ENCODE measurements around the gene CCND2.

Gene CCND2

DNA sequence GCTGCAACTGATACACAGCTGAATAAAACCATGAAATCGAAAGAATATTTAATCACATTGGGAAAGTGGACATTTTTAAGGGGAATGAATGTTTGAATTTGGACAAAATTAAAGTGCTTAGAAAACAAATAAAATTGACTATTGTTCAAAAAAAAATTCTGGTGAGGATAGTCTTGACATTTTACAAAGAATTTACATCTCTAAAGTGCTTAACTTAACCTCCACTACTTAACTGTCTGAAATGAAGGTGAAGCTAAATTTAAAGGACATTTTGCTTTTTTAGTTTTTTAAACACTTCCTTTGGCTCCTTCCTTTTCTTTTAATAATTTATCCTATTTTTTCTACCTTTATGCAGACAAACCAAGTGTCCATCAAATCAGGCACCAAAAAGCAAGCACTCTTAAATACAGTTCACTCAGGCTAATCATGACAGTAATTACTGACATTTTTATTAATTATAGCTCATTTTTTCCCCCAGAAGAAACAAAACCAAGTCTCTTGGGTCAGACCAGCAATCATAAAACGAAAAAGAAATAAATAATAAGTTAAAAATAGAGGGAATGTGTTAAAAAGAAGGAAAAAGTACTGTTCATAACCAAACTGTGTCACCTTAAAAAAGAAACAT, 5.7 kb upstream of the CCND2 start:
- H3K4me3 ChIP-seq (ENCODE audit: low read length): no peak overlapping the region
- no peak for DNase-seq (ENCODE audit: low read depth)
- TF ChIP-seq, protein P1, sequence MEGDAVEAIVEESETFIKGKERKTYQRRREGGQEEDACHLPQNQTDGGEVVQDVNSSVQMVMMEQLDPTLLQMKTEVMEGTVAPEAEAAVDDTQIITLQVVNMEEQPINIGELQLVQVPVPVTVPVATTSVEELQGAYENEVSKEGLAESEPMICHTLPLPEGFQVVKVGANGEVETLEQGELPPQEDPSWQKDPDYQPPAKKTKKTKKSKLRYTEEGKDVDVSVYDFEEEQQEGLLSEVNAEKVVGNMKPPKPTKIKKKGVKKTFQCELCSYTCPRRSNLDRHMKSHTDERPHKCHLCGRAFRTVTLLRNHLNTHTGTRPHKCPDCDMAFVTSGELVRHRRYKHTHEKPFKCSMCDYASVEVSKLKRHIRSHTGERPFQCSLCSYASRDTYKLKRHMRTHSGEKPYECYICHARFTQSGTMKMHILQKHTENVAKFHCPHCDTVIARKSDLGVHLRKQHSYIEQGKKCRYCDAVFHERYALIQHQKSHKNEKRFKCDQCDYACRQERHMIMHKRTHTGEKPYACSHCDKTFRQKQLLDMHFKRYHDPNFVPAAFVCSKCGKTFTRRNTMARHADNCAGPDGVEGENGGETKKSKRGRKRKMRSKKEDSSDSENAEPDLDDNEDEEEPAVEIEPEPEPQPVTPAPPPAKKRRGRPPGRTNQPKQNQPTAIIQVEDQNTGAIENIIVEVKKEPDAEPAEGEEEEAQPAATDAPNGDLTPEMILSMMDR (IDR thresholded peaks at IDR 0.05; ENCODE audit: insufficient read depth, low read depth, low read length, missing control alignments): no peak

DNA sequence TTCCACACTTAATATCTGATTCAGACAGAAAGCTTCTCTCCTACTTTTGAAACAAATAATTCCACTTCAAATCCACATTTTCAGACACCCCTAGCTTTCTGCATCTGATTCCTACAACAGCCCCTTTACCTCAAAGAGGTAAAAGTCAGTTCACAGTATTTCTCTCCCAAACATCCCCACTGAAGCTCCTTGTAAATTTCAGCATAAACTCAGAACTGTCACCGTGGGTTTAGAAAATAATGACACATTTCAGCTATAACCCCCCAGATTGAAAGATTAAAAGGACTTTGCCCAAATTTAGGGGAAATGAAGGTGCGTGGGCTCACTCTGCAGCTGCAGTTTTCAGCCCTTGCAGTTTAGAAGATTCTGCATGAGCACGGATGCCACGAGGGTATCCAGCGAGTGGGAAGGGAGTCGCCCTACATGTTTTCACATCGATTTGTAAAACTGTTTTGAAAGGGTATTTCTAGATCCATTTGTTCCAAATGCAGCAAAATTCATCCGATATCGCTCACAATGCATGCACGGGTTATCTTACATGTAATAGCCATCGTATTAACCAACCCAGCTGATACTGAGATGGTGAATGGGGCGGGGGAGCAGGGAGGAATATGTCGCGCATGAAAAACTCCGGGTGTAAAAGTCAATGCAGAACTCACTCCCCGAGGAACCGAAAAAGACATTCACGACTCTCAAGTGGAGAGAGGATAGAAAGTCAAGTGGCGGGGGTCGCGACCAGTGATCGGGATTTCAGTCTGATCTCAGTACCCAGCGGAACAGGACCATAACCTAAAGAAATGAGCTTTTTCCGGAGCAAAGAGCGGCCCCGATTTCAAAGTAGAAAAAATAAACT, 5.0 kb upstream of the CCND2 start:
- H3K4me3 ChIP-seq (ENCODE audit: low read length): peak overlapping the region; percentile 46
- TF ChIP-seq, protein P1 (IDR thresholded peaks at IDR 0.05; ENCODE audit: insufficient read depth, low read depth, low read length, missing control alignments): no peak
- DNase-seq (ENCODE audit: low read depth): no peak

DNA sequence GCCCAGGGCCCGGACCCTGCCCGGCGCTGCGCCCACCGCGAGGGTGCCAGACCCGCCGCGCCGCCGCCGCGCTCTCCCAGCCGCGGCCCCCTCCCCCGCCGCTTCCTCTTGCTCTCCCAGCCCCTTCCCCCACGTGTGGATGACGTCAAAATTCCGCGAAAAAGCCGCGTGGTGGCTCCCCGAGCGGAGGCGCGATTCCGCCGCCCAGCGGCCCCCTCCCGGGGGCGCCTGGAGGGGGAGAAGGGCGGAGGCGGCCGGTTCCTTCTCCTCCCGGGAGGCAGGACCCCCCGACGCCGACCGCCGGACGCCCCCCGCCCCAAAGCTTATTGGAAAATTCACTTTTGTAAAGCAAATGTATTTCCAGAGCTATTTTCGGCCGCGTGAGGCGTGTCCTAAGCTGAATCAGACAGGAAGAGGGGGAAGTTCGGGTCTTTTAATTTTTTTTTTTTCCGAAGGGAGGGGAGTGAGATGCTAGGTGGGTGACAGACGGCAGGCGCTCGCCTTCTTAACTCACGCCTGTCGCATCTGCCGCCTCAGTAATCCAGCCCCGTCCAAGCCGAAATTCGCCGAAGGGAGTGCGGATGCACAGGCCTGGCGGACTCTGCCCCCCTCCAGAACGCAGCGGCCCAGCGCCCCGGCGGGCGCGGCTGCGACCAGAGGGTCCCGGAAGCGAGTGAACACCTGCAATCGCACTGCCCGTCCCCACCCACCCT, 4.1 kb upstream of the CCND2 start:
- peak overlapping the region; percentile 46 for H3K4me3 ChIP-seq (ENCODE audit: low read length)
- TF ChIP-seq, protein P1 (IDR thresholded peaks at IDR 0.05; ENCODE audit: insufficient read depth, low read depth, low read length, missing control alignments): no peak
- peak; percentile 72 for DNase-seq (ENCODE audit: low read depth)

GRCh38 chr12:4270016-4270830, 3.3 kb upstream of the CCND2 start:
- peak overlapping the region; percentile 97 for H3K4me3 ChIP-seq (ENCODE audit: low read length)
- TF ChIP-seq, protein P1 (IDR thresholded peaks at IDR 0.05; ENCODE audit: insufficient read depth, low read depth, low read length, missing control alignments): no peak
- peak; percentile 31 for DNase-seq (ENCODE audit: low read depth)

GRCh38 chr12:4270831-4271716, 2.5 kb upstream of the CCND2 start:
- TF ChIP-seq, protein P1 (IDR thresholded peaks at IDR 0.05; ENCODE audit: insufficient read depth, low read depth, low read length, missing control alignments): no peak
- peak; percentile 72 for DNase-seq (ENCODE audit: low read depth)
- peak overlapping the region; percentile 97 for H3K4me3 ChIP-seq (ENCODE audit: low read length)

Data from epithelial cell of esophagus (primary cell).